HG02642 (cell line): ENCODE measurements around the gene FGF3.

Experiments used
- ATAC-seq: cut with Tn5 transposase; IDR thresholded peaks from one replicate; pipeline ENCODE4 v1.9.1; 2021; ENCODE audit warnings: mild to moderate bottlenecking; ENCODE audit not compliant: unreplicated experiment, poor library complexity

The FGF3 gene

GRCh38 chr11:69807106-69807815 is 12.0 kb downstream of the FGF3 start:
- no peak for ATAC-seq

DNA sequence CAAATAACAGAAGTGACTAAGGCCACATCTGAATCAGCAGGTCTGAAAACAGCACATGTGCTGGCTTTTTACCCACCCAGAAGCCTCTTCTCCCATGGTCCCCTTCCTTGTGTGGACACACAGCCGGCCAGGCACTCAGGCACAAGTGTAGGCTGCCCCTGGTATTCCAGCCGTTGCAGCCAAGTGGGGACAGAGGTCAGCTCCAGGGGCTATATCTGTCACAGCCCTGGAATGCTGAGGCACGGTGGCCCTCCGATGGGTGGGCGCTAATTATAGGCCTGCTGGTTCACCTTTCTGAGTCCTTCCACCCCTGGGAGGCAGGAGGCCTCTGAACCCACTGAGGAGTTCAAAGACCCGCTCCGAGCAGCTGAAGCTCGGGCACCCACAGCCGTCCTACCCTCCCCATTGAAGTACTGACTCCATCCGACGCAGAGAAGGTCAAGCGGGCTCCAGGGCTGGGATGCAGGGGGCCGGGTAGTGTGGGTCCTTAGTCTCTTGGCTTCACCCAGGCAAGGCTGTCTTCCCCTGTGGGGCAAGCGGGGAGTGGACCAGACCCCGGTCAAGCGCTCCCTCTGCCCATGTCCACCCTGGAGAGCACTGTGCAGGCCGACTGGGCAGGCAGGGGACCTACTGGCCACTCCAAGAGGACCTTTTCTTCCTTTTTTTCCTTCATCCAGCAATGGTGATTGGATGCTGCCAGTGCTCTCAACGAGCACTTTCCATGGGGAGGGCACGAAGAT is 14.3 kb downstream of the FGF3 start:
- ATAC-seq: no peak

DNA sequence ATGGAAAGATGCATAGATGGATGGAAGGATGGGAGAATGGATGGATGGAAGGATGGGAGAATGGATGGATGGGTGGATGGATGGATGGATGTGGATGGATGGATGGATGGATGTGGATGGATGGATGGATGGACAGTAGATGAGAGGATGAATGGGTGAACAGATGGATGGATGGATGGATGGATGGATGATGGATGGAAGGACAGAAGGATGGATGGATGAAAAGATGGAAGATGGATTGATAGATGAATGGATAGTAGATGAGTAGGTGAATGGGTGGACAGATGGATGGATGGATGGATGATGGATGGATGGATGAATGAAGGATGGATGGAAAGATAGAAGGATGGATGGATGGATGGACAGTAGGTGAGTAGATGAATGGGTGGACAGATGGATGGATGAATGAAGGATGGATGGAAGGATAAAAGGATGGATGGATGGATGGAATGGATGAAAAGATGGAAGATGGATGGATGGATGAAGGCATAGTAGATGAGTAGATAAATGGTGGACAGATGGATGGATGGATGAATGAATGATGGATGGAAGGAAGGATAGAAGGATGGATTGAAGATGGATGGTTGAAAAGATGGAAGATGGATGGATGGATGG is 15.5 kb downstream of the FGF3 start:
- no peak for ATAC-seq

GRCh38 chr11:69803022-69803421 is 16.2 kb downstream of the FGF3 start:
- ATAC-seq: no peak

GRCh38 chr11:69802590-69802989 is 16.6 kb downstream of the FGF3 start:
- no peak for ATAC-seq

- no peak for ATAC-seq
Measured at GRCh38 chr11:69801513-69802335, 17.5 kb downstream of the FGF3 start.

- ATAC-seq: no peak
Measured at GRCh38 chr11:69800278-69800677, 18.9 kb downstream of the FGF3 start.

- ATAC-seq: no peak
Measured at GRCh38 chr11:69799582-69799981, 19.6 kb downstream of the FGF3 start.

- ATAC-seq: no peak
Measured at GRCh38 chr11:69799097-69799496, 20.1 kb downstream of the FGF3 start.

DNA sequence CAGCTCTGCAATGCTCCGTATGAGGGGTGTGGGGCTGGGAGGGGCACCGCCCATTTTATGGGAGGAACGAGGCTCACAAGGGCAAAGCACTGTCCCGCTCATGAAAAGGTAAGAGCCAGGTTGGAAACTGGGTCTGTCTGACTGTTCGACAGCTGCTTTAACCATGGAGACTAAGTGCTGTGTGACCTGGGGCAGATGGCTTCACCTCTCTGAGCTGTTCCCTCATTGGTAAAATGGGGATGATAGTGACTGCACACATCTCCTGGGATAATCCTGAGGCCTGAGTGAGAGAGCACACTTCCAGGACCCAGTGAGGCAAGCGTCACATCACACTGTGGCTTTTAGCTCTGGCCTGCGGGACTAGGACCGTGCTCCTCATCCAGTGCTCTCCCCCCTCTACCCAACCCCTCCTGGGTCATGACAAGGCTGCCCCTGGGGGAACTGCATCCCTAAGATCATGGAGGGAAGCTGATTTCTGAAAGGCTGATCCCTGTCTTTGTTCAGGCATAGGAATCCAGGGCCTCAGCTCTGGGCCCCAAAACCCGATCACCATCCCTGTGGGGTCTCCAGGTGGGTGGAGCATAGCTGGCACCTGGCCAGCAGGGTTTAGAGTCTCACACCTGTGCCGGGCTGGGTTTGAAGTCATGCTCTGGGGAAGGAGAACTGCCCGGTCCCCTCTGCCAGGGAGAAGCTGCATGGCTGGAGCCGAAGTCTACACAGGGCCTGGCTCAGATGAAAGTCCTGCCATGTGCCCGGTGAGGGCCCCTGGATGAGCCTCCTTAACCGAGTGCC is 21.3 kb downstream of the FGF3 start:
- no peak for ATAC-seq

GRCh38 chr11:69797156-69797555 is 22.1 kb downstream of the FGF3 start:
- no peak for ATAC-seq

DNA sequence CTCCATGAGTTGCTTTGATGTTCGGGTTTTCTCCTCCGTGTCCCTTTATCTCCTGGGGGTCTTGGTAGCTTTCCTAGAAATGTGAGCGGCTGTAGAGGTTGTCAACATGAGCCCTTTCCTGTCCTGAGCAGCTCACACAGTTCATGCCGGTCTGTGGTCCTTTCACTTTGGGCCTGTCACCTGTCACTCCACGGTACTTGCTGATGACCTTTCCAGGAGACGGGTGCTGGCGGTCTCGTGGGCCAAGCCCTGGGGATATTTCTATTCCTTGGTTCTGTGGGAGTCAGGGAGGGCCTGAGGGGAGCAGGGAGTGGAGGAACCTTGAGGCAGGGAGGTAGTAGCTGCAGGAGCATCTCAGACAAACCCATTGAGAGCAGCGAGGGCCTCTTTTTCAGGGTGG is 23.2 kb downstream of the FGF3 start:
- no peak for ATAC-seq

- no peak for ATAC-seq
Measured at GRCh38 chr11:69791276-69792180, 27.7 kb downstream of the FGF3 start.

- ATAC-seq: no peak
Measured at GRCh38 chr11:69788956-69789355, 30.3 kb downstream of the FGF3 start.

GRCh38 chr11:69787906-69788305 is 31.3 kb downstream of the FGF3 start:
- no peak for ATAC-seq

DNA sequence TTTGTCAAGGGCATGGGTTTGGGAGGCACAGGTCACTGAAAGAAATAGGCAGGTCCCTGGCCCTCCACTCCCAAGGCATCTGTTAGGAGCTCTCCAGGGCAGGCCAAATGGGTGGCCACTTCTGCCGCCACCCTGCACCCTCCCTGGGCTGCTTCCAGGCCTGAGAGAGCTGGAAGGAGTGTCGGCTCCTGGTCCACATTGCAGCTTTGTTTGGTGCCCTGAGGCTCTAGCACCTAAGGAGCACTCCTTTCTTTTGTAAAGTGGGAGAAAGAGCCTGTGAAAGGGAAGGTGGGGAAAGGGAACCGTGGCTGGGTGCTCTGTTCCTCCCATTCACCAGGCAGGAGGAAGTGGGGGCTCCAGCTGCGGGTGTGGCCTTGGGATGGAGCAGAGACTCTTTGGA is 31.8 kb downstream of the FGF3 start:
- ATAC-seq: no peak

DNA sequence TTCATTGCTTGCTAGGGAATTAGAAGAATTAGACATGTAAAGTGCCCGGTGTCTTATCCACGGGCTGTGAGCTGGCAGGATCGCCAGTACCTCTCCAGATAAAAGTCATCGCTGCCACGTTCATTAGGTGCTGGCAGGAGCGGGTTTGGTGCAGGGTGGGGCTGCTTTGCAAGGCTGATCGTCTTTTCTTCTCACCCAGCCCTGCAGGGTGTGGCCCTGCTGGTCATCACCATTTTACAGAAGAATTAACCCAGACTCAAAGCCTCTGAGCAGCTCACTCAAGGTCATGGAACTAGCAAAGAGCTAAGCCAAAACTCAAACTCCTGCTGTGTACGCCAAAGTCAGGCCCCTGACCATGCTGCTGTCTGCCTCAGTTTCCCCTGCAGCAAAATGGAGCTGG is 38.0 kb downstream of the FGF3 start:
- ATAC-seq: no peak

DNA sequence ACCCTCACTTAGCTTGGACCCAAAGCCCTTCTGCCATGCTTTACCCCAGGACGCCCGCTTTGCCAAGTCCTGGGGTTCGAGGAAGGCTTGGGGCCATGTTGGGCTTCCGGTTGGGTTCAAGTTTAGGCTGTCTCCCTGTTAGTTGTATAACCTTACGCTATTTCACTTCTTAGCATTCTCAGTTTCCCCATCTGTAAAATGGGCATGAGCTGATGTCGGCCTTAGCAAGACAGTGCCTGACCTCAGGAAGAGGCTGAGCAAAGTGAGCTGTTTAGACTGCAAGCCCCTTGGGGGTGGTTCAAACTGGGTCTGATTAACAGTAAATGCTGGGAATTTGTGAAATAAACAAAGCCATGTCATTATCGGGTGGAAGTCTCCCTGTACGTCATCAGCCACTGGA is 40.8 kb downstream of the FGF3 start:
- ATAC-seq: no peak

- no peak for ATAC-seq
Measured at GRCh38 chr11:69775163-69775755, 44.0 kb downstream of the FGF3 start, which contains the start of gene FGF4. FGF4 (minus strand) TSS chr11:69775341; CDS start chr11:69775084, 257 bp downstream.
